NCI-H2107 treated with DMSO at 0.1 percent for 48 hours (cell line): ENCODE measurements around the gene CDHR5.
"Not testable (repeated sequence)": the region's sequence is repeated elsewhere in the genome, so short reads cannot be mapped to it uniquely, and the experiment has no call there.

Source experiments
- DNase-seq: peaks from one replicate; lab custom pipeline; 2025; ENCODE audit not compliant: unreplicated experiment; lab: John Stamatoyannopoulos, UW

Gene CDHR5

GRCh38 chr11:624705-625635 lies at the start of gene CDHR5:
Gene CDHR5, minus strand, starts transcription at chr11:624955. Its CDS starts 53 bp downstream, at chr11:624902.
- no peak for DNase-seq

- no peak for DNase-seq
These were observed 49.7 kb upstream of the CDHR5 start for GRCh38 chr11:674406-674805.

GRCh38 chr11:673866-674265 lies 49.1 kb upstream of the CDHR5 start:
- DNase-seq = no peak

- no peak for DNase-seq
These were observed 41.0 kb upstream of the CDHR5 start for GRCh38 chr11:665704-666281.

- no peak for DNase-seq
These were observed 40.4 kb upstream of the CDHR5 start for GRCh38 chr11:665062-665703.

- DNase-seq = no peak
These were observed 38.0 kb upstream of the CDHR5 start for GRCh38 chr11:662689-663274.

GRCh38 chr11:660681-661444 lies 36.1 kb upstream of the CDHR5 start:
- DNase-seq = no peak

GRCh38 chr11:660281-660680 lies 35.5 kb upstream of the CDHR5 start:
- DNase-seq = no peak

- no peak for DNase-seq
These were observed 34.9 kb upstream of the CDHR5 start for GRCh38 chr11:659532-660085.

GRCh38 chr11:657691-658126 lies 33.0 kb upstream of the CDHR5 start:
- no peak for DNase-seq

GRCh38 chr11:656866-657265 lies 32.1 kb upstream of the CDHR5 start:
- no peak for DNase-seq

GRCh38 chr11:656426-656825 lies 31.7 kb upstream of the CDHR5 start:
- DNase-seq = no peak

- DNase-seq = no peak
These were observed 30.4 kb upstream of the CDHR5 start for GRCh38 chr11:655036-655726.

GRCh38 chr11:654444-654843 lies 29.7 kb upstream of the CDHR5 start:
- DNase-seq = not testable (repeated sequence)

GRCh38 chr11:653837-654236 lies 29.1 kb upstream of the CDHR5 start:
- DNase-seq = no peak

- not testable (repeated sequence) for DNase-seq
These were observed 28.4 kb upstream of the CDHR5 start for GRCh38 chr11:653136-653535.

GRCh38 chr11:650482-650881 lies 25.7 kb upstream of the CDHR5 start:
- no peak for DNase-seq

- not testable (repeated sequence) for DNase-seq
These were observed 23.0 kb upstream of the CDHR5 start for GRCh38 chr11:647672-648158.

- no peak for DNase-seq
These were observed 21.5 kb upstream of the CDHR5 start for GRCh38 chr11:646214-646613.

- DNase-seq = peak; percentile 78
These were observed 20.8 kb upstream of the CDHR5 start for GRCh38 chr11:645536-645935.
